OCI-LY3 (cell line): ENCODE data around the gene CTPS2.

ENCODE experiments used
- CTCF ChIP-seq: fragments of 200-600, 300-600 bp; sonication (generic); IDR thresholded peaks from 2 replicates; pipeline ENCODE4 v1.5.1; 2014; ENCODE audit warnings: antibody characterized with exemption, low read length, low read depth
- EZH2phosphoT487 ChIP-seq: fragments of 200-600 bp; shearing (Covaris generic); IDR thresholded peaks from 2 replicates; pipeline ENCODE4 v1.6.1; 2018; ENCODE audit warnings: antibody characterized with exemption, mixed run types, low read depth

GRCh38 chrX:16639966-16640365, 72.5 kb downstream of the CTPS2 start:
- TF ChIP-seq CTCF, result no peak
- no peak for TF ChIP-seq EZH2phosphoT487
